ENCODE measurements around the gene ALDH9A1. TPM values are rescaled to one million over a fixed set of nuclear protein-coding genes. Genes with fewer than 3 reads are reported as not detected.

Gene ALDH9A1
- total and polyA plus RNA-seq, 2 of the 4 experiments (the other 2 are of a cell fraction), result 43.5 to 43.7 TPM

- H3K18ac ChIP-seq (ENCODE audit: low read depth, low read length), result no peak overlapping the region
- dilution Hi-C loops (cut with HindIII; ENCODE audit: low sequenced_read_pairs, unreplicated experiment) (no loop called here), intact Hi-C loops (cut with micrococcal nuclease) (no loop called here), in situ Hi-C loops (cut with MboI; ENCODE audit: low sequenced_read_pairs) (no loop called here)
- no peak overlapping the region for H3K27ac ChIP-seq (ENCODE audit: insufficient read depth, low read length)
- TF ChIP-seq POLR2A (IDR thresholded peaks at IDR 0.05; ENCODE audit: low read depth, low read length), result no peak
- no peak for TF ChIP-seq RFX5 (IDR thresholded peaks at IDR 0.05; ENCODE audit: low read depth, low read length)
- TF ChIP-seq MAZ (IDR thresholded peaks at IDR 0.05; ENCODE audit: borderline replicate concordance, low read depth, low read length), result no peak
- TF ChIP-seq NFE2L2 (IDR thresholded peaks at IDR 0.05; ENCODE audit: low read depth, low read length), result no peak
- TF ChIP-seq SMC3 (IDR thresholded peaks at IDR 0.05; ENCODE audit: low read depth, low read length), result no peak
- peak; percentile 92 for TF ChIP-seq CEBPB (IDR thresholded peaks at IDR 0.05; ENCODE audit: low read depth, low read length)
- TF ChIP-seq, protein P1, sequence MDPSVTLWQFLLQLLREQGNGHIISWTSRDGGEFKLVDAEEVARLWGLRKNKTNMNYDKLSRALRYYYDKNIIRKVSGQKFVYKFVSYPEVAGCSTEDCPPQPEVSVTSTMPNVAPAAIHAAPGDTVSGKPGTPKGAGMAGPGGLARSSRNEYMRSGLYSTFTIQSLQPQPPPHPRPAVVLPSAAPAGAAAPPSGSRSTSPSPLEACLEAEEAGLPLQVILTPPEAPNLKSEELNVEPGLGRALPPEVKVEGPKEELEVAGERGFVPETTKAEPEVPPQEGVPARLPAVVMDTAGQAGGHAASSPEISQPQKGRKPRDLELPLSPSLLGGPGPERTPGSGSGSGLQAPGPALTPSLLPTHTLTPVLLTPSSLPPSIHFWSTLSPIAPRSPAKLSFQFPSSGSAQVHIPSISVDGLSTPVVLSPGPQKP (IDR thresholded peaks at IDR 0.05; ENCODE audit: borderline replicate concordance, low read depth, low read length), result no peak
- H3K4me3 ChIP-seq (ENCODE audit: insufficient read depth, low read depth, low read length), result no peak overlapping the region
- BruUV-seq (replicated peaks), result no TSS peak
- H4K20me1 ChIP-seq (ENCODE audit: insufficient read depth, low read length), result no peaks in the 10 kb centered on the region
- H3K23ac ChIP-seq (ENCODE audit: low read depth, low read length), result no peak overlapping the region
- H2BK20ac ChIP-seq (ENCODE audit: low read depth, low read length), result no peak overlapping the region
- no peak overlapping the region for H3K14ac ChIP-seq (replicated peaks; ENCODE audit: low read depth, low read length)
- no peaks in the 10 kb centered on the region; the same call in none of the 2 replicates for H3K9me1 ChIP-seq (ENCODE audit: insufficient read depth, low read length)
- H3K56ac ChIP-seq (ENCODE audit: extremely low read depth, insufficient read depth, low read length), result no peak overlapping the region
- H3K4me1 ChIP-seq (ENCODE audit: control insufficient read depth, insufficient read depth, low read length), result peaks cover 5% of the 10 kb centered on the region
- no peak overlapping the region for H2AK9ac ChIP-seq (replicated peaks; ENCODE audit: low read depth, low read length, poor library complexity)
- no peaks in the 10 kb centered on the region for H3K27me3 ChIP-seq (ENCODE audit: control insufficient read depth, insufficient read depth, low read length)
- H4K5ac ChIP-seq (ENCODE audit: low read depth, low read length), result no peak overlapping the region
- H3K4me2 ChIP-seq (ENCODE audit: low read depth, low read length), result peak overlapping the region; percentile 33; the same call in 1 of the 2 replicates
- no peak overlapping the region for H2AFZ ChIP-seq (replicated peaks; ENCODE audit: low read length, poor library complexity)
- H3K9me3 ChIP-seq (ENCODE audit: control insufficient read depth, insufficient read depth, low read length), result no peaks in the 10 kb centered on the region
- no peak overlapping the region; a peak in 1 of 4 replicates for H4K8ac ChIP-seq (ENCODE audit: low read depth in 2 of 2, low read length in 2 of 2)
- no peak overlapping the region for H2BK15ac ChIP-seq (ENCODE audit: low read depth, low read length)
- no peak overlapping the region for H2BK5ac ChIP-seq (ENCODE audit: low read depth, low read length, poor library complexity, severe bottlenecking)
- ATAC-seq (ENCODE audit: low read depth), result peak; percentile 54; the same call in 1 of the 2 replicates
- H3K9ac ChIP-seq (ENCODE audit: low read depth, low read length), result no peak overlapping the region
- peaks cover 8 to 18% of the 10 kb centered on the region in 2 experiments; a peak in 2 of 4 replicates for H3K79me1 ChIP-seq (ENCODE audit: low read depth in 1 of 2, low read length in 2 of 2)
- WGBS, 2 experiments (ENCODE audit: extremely low coverage in 2 of 2, insufficient read length in 1 of 2), result no CpG with 5 or more reads among the region's 5 CpGs
- ChIA-PET POLR2A (ENCODE audit: unreplicated experiment) (no interaction called here), CTCF (no interaction called here)
- peak; percentile 68 for DNase-seq
- no peak overlapping the region for H3K4ac ChIP-seq (ENCODE audit: low read depth, low read length)
- H4K91ac ChIP-seq (ENCODE audit: insufficient read depth, low read depth, low read length), result no peak overlapping the region
- peaks cover 38% of the 10 kb centered on the region for H3K36me3 ChIP-seq (ENCODE audit: control insufficient read depth, insufficient read depth, low read length)
- no peak overlapping the region for H2AK5ac ChIP-seq (ENCODE audit: low read depth, low read length)
- H2BK120ac ChIP-seq (ENCODE audit: low read depth, low read length), result no peak overlapping the region
These were observed 32.1 kb downstream of the ALDH9A1 start for GRCh38 chr1:165666152-165666825.
